Effector CD8-positive, alpha-beta T cell (primary cell): ENCODE data around the gene RAB40C.

ENCODE experiments used
- DNase-seq: peaks from one replicate; lab custom pipeline; 2025; lab: John Stamatoyannopoulos, UW

RAB40C gene

GRCh38 chr16:647173-647902 lies 57.5 kb downstream of the RAB40C start:
- no peak for DNase-seq

- DNase-seq = no peak
Observed at GRCh38 chr16:648071-648780, 58.4 kb downstream of the RAB40C start.

GRCh38 chr16:648781-649589 lies 59.1 kb downstream of the RAB40C start, which contains the start of gene WDR90:
TSS of gene WDR90 (plus strand) at chr16:649365. CDS start at chr16:649417, 52 bp downstream.
- peak; percentile 90 for DNase-seq

GRCh38 chr16:649631-650030 lies 59.8 kb downstream of the RAB40C start:
- DNase-seq = no peak

- no peak for DNase-seq
Observed at GRCh38 chr16:651844-652243, 62.0 kb downstream of the RAB40C start.

- DNase-seq = no peak
Observed at GRCh38 chr16:652454-653305, 62.8 kb downstream of the RAB40C start.

- DNase-seq = no peak
Observed at GRCh38 chr16:654034-654433, 64.2 kb downstream of the RAB40C start.

- no peak for DNase-seq
Observed at GRCh38 chr16:657487-657886, 67.6 kb downstream of the RAB40C start.

- no peak for DNase-seq
Observed at GRCh38 chr16:658679-659571, 69.1 kb downstream of the RAB40C start.

GRCh38 chr16:659618-660017 lies 69.8 kb downstream of the RAB40C start:
- no peak for DNase-seq

GRCh38 chr16:660132-660458 lies 70.2 kb downstream of the RAB40C start:
- no peak for DNase-seq

GRCh38 chr16:660459-661183 lies 70.8 kb downstream of the RAB40C start:
- peak; percentile 61 for DNase-seq

- no peak for DNase-seq
Observed at GRCh38 chr16:661184-661821, 71.4 kb downstream of the RAB40C start.

GRCh38 chr16:662095-662494 lies 72.2 kb downstream of the RAB40C start:
- no peak for DNase-seq

- no peak for DNase-seq
Observed at GRCh38 chr16:662597-662996, 72.7 kb downstream of the RAB40C start.

GRCh38 chr16:666572-666971 lies 76.7 kb downstream of the RAB40C start:
- DNase-seq = no peak

GRCh38 chr16:667113-667779 lies 77.4 kb downstream of the RAB40C start:
- DNase-seq = no peak

- DNase-seq = peak; percentile 71
Observed at GRCh38 chr16:667780-668518, 78.1 kb downstream of the RAB40C start, which contains the start of gene RHOT2. TSS of gene RHOT2 (plus strand) at chr16:668132. CDS start at chr16:668200, 68 bp downstream.
